ENCODE results near the gene ANKRD40. TPM values are rescaled to one million over a fixed set of nuclear protein-coding genes. Genes with fewer than 3 reads are reported as not detected.

ANKRD40 gene
- total and polyA plus RNA-seq, 9 of the 15 experiments (the other 6 are each of a cell fraction or from before 2014, with no cell fraction given), result 9.0 to 28.9 (median 27.7) TPM

- Histone ChIP-seq H3K4me1 (replicated peaks in 1 of 2; ENCODE audit: control insufficient read depth in 2 of 2, insufficient read depth in 2 of 2, low read length in 2 of 2) (peaks cover 59 to 64% of the 10 kb centered on the region in 2 experiments), H3K27ac (ENCODE audit: extremely low read depth, low read depth, low read length) (peak overlapping the region; percentile 95; the same call in 2 of the 3 replicates), H3K36me3 (ENCODE audit: control insufficient read depth, insufficient read depth, low read length) (no peaks in the 10 kb centered on the region), H3K9me3 (replicated peaks; ENCODE audit: control insufficient read depth, insufficient read depth, low read depth, low read length) (no peaks in the 10 kb centered on the region), H3K4me2 (ENCODE audit: insufficient read depth, low read length) (no peak overlapping the region), H3K9ac (ENCODE audit: insufficient read depth in 1 of 2, low read depth in 2 of 2, low read length in 2 of 2) (peak overlapping the region; percentile 58 to 75; a peak in 2 of 4 replicates), H4K20me1 (replicated peaks; ENCODE audit: control insufficient read depth, insufficient read depth, low read length) (no peaks in the 10 kb centered on the region), H3K9me1 (ENCODE audit: control insufficient read depth, insufficient read depth, low read length) (peaks cover 8% of the 10 kb centered on the region), H3K27me3 (ENCODE audit: control insufficient read depth in 2 of 2, insufficient read depth in 2 of 2, low read length in 2 of 2) (no peaks in the 10 kb centered on the region; a peak in 1 of 5 replicates), H3K79me2 (ENCODE audit: control insufficient read depth, insufficient read depth, low read length) (no peaks in the 10 kb centered on the region), H3K4me3 (no peak overlapping the region), H2AFZ (ENCODE audit: low read depth, low read length) (peak overlapping the region; percentile 81)
- ChIA-PET CTCF (ENCODE audit: low intra/inter-chr PET ratio) (no interaction called here), POLR2A (interaction anchor here (0.6 to 1.8 kb wide), 5 partner anchors 10 to 127 kb away, joined by 3 to 5 read pairs (median 4); no protein-coding TSS in a partner anchor)
- no peak for ATAC-seq
- no TSS peak for BruUV-seq (replicated peaks)
- TF ChIP-seq DPF2 (IDR thresholded peaks at IDR 0.05), result no peak
- TF ChIP-seq ZNF311 (CRISPR knock-in tag; IDR thresholded peaks at IDR 0.05), result no peak
- WGBS (ENCODE audit: insufficient coverage, low coverage, missing lambda C conversion rate), result 79% methylated on average over 9 of the region's 9 CpGs
- intact Hi-C loops (cut with micrococcal nuclease) (no loop called here), in situ Hi-C loops (cut with MboI) (no loop called here)
- no peak for DNase-seq (ENCODE audit: extremely low read depth in 1 of 4, low spot score in 3 of 4)
- no peak for FAIRE-seq
Observed at GRCh38 chr17:50662632-50663225, 45.0 kb downstream of the ANKRD40 start.

DNA sequence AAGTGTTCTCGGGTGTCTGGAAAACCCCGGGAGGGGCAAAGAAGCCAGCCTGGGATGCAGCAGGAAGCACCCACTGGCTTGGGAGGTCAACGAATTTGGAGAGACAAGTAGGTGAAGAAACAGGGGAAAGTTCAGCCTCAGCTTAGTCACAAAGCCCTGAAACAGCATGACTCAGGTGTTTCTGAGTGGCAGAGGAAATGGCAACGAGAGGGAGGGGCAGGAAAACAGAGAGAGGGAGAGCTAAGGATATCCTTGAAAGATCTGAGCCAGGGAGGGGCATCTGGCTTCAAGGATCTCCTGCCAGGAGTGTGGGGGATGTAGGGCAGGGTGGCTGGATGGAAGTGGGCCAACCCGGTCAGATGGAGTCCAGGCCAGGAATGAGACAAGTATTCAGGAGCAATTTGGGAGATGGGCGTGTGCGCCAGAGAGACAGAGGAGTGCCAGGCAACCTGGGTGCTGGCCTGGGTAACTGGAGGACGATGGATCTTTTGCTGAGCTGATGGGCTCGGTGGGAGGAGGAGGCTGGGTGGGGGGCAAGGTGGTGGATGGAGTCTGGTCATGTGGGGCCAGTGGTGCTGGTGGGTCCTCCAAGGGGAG is 45.8 kb downstream of the ANKRD40 start:
- in situ Hi-C loops (cut with MboI), result no loop called here
- CTCF ChIA-PET (ENCODE audit: low intra/inter-chr PET ratio), result no interaction called here
- H3K9ac ChIP-seq (ENCODE audit: insufficient read depth in 1 of 2, low read depth in 2 of 2, low read length in 2 of 2), result peak overlapping the region; percentile 58 to 83; a peak in 3 of 4 replicates
- peak; percentile 62; the same call in 1 of the 2 replicates for TF ChIP-seq ZNF449 (CRISPR knock-in tag; IDR thresholded peaks at IDR 0.05)
- TF ChIP-seq ATF7 (IDR thresholded peaks at IDR 0.05), result peak; percentile 35; the same call in 1 of the 2 replicates
- peak; percentile 83 for TF ChIP-seq LEF1 (IDR thresholded peaks at IDR 0.05)
- TF ChIP-seq YY1 (IDR thresholded peaks at IDR 0.05; ENCODE audit: borderline replicate concordance in 1 of 3, control insufficient read depth in 1 of 3, extremely low read depth in 1 of 3, insufficient read depth in 3 of 3, insufficient read length in 1 of 3, insufficient replicate concordance in 2 of 3, low read depth in 1 of 3, low read length in 2 of 3), result peak in 1 of 3 experiments; percentile 64
- peak; percentile 86 for TF ChIP-seq VEZF1 (CRISPR knock-in tag; IDR thresholded peaks at IDR 0.05)
- peak; percentile 82 for TF ChIP-seq ZEB2 (IDR thresholded peaks at IDR 0.05)
- peak; percentile 81 for TF ChIP-seq ZNF175 (CRISPR knock-in tag; IDR thresholded peaks at IDR 0.05; ENCODE audit: low read depth)
- no peak for TF ChIP-seq CCNT2 (IDR thresholded peaks at IDR 0.05; ENCODE audit: borderline replicate concordance, extremely low read depth, insufficient read length, low read depth, low read length)
- peak; percentile 50; the same call in 1 of the 2 replicates for TF ChIP-seq SOX6 (IDR thresholded peaks at IDR 0.05)

More for the DNA sequence above, 45.8 kb downstream of the ANKRD40 start:
- no TSS peak for BruUV-seq (replicated peaks)
- Histone ChIP-seq H2AFZ (ENCODE audit: low read depth, low read length) (peak overlapping the region; percentile 81), H3K9me1 (ENCODE audit: control insufficient read depth, insufficient read depth, low read length) (peaks cover 8% of the 10 kb centered on the region), H3K4me2 (ENCODE audit: insufficient read depth, low read length) (peak overlapping the region; percentile 73), H3K9me3 (replicated peaks; ENCODE audit: control insufficient read depth, insufficient read depth, low read depth, low read length) (no peaks in the 10 kb centered on the region), H3K4me1 (replicated peaks in 1 of 2; ENCODE audit: control insufficient read depth in 2 of 2, insufficient read depth in 2 of 2, low read length in 2 of 2) (peaks cover 59 to 61% of the 10 kb centered on the region in 2 experiments), H3K27me3 (ENCODE audit: control insufficient read depth in 2 of 2, insufficient read depth in 2 of 2, low read length in 2 of 2) (no peaks in the 10 kb centered on the region; a peak in 1 of 5 replicates), H3K4me3 (no peak overlapping the region), H4K20me1 (replicated peaks; ENCODE audit: control insufficient read depth, insufficient read depth, low read length) (no peaks in the 10 kb centered on the region), H3K36me3 (ENCODE audit: control insufficient read depth, insufficient read depth, low read length) (no peaks in the 10 kb centered on the region), H3K79me2 (ENCODE audit: control insufficient read depth, insufficient read depth, low read length) (no peaks in the 10 kb centered on the region), H3K27ac (ENCODE audit: extremely low read depth, low read depth, low read length) (peak overlapping the region; percentile 95)
- FAIRE-seq (peak; percentile 98), DNase-seq (ENCODE audit: extremely low read depth in 1 of 4, low spot score in 3 of 4) (peak; percentile 67 to 91 (median 78)), ATAC-seq (peak; percentile 87)
- 26% methylated on average over 9 of the region's 9 CpGs for WGBS (ENCODE audit: insufficient coverage, low coverage, missing lambda C conversion rate)
- intact Hi-C loops (cut with micrococcal nuclease), result no loop called here
- POLR2A ChIA-PET, result interaction anchor here (0.6 to 1.8 kb wide), 12 partner anchors 9 to 342 kb away, joined by 3 to 6 read pairs (median 4); no protein-coding TSS in a partner anchor
